ENCODE measurements around the gene RIMS4. TPM values are rescaled to one million over a fixed set of nuclear protein-coding genes. Genes with fewer than 3 reads are reported as not detected.

Gene RIMS4
- total and polyA plus RNA-seq, 2 of the 8 experiments (the other 6 are each of a cell fraction or from before 2014, with no cell fraction given): 13.3 to 44.2 TPM

- H3K4me2 ChIP-seq (ENCODE audit: insufficient read depth in 1 of 2, low read depth in 2 of 2, low read length in 2 of 2): no peak overlapping the region
- H3K23me2 ChIP-seq (ENCODE audit: low read depth, low read length): no peaks in the 10 kb centered on the region
- no peak overlapping the region for H2BK120ac ChIP-seq (replicated peaks; ENCODE audit: low read depth, low read length)
- ChIA-PET POLR2A (ENCODE audit: partially characterized antibody) (interaction anchor here (0.7 to 1.2 kb wide), 2 partner anchors 11 to 80 kb away, joined by 3 to 4 read pairs; no protein-coding TSS in a partner anchor), CTCF (ENCODE audit: partially characterized antibody) (interaction anchor here (1.2 to 20.4 kb wide), 5 partner anchors 10 to 37 kb away, joined by 3 to 180 read pairs (median 35); no protein-coding TSS in a partner anchor)
- no peak overlapping the region for H2AK5ac ChIP-seq (ENCODE audit: low read depth, low read length)
- H3K27me3 ChIP-seq (replicated peaks in 1 of 4; ENCODE audit: control insufficient read depth in 3 of 4, extremely low read depth in 1 of 4, insufficient read depth in 3 of 4, low read length in 3 of 4): no peaks in the 10 kb centered on the region
- H4K8ac ChIP-seq (ENCODE audit: extremely low read depth, insufficient read depth, low read length): no peak overlapping the region
- H3K56ac ChIP-seq (replicated peaks; ENCODE audit: insufficient read length, low read depth, low read length): no peak overlapping the region
- no peak overlapping the region for H4K5ac ChIP-seq (ENCODE audit: insufficient read length, low read depth, low read length)
- no peak overlapping the region for H2BK20ac ChIP-seq (ENCODE audit: low read length)
- H4K91ac ChIP-seq (replicated peaks; ENCODE audit: insufficient read length, low read length): no peak overlapping the region
- no peaks in the 10 kb centered on the region for H3K36me3 ChIP-seq (ENCODE audit: control insufficient read depth in 2 of 4, insufficient read depth in 4 of 4, low read length in 3 of 4)
- no peak for TF ChIP-seq RAD21 (IDR thresholded peaks at IDR 0.05 in 1 of 2, conservative IDR thresholded peaks at IDR 0.05 in 1 of 2; ENCODE audit: low read depth in 2 of 2, low read length in 2 of 2)
- no peak for TF ChIP-seq SAP30 (IDR thresholded peaks at IDR 0.05; ENCODE audit: insufficient read depth, insufficient replicate concordance, low read length)
- TF ChIP-seq NANOG (IDR thresholded peaks at IDR 0.05; ENCODE audit: insufficient read depth, low read depth, low read length, poor library complexity, severe bottlenecking): no peak
- no peak overlapping the region for H3K4ac ChIP-seq (replicated peaks; ENCODE audit: insufficient read length, low read depth, low read length)
- no peak overlapping the region for H3K18ac ChIP-seq (ENCODE audit: extremely low read depth, low read length)
- no peak overlapping the region for H2BK12ac ChIP-seq (ENCODE audit: low read depth, low read length)
- H2AFZ ChIP-seq (ENCODE audit: low read length): no peak overlapping the region
- H3K9ac ChIP-seq (replicated peaks in 1 of 4; ENCODE audit: extremely low read depth in 1 of 4, low read depth in 3 of 4, low read length in 3 of 4): no peak overlapping the region
- H3K27ac ChIP-seq (ENCODE audit: low read depth, low read length): no peak overlapping the region
- no peaks in the 10 kb centered on the region for H3K9me3 ChIP-seq (ENCODE audit: insufficient read depth in 2 of 2, low read depth in 1 of 2, low read length in 1 of 2)
- H3K14ac ChIP-seq (ENCODE audit: insufficient read length): no peak overlapping the region
- FAIRE-seq (no peak), DNase-seq (ENCODE audit: low read depth in 1 of 2, low spot score in 2 of 2) (no peak)
- H4K20me1 ChIP-seq (replicated peaks in 1 of 2; ENCODE audit: control insufficient read depth in 1 of 2, insufficient read depth in 2 of 2, low read length in 2 of 2): no peaks in the 10 kb centered on the region
- WGBS, 2 experiments (ENCODE audit: extremely low coverage in 1 of 2, insufficient coverage in 1 of 2, insufficient read length in 1 of 2, insufficient replicate concordance in 2 of 2, low coverage in 1 of 2, low lambda C conversion rate in 2 of 2, missing lambda C conversion rate in 1 of 2): 85% methylated on average over 10 of the region's 11 CpGs; no CpG with 5 or more reads in 1 of the 2 experiments
- no peak overlapping the region for H2BK15ac ChIP-seq (ENCODE audit: low read length)
- H3K23ac ChIP-seq (ENCODE audit: insufficient read length): no peak overlapping the region
- no peak overlapping the region for H3K4me3 ChIP-seq (ENCODE audit: extremely low read depth in 1 of 4, insufficient read depth in 2 of 4, low read depth in 3 of 4, low read length in 4 of 4)
- no peaks in the 10 kb centered on the region for H3K79me2 ChIP-seq (ENCODE audit: control insufficient read depth in 1 of 2, insufficient read depth in 2 of 2, low read length in 2 of 2)
- H2BK5ac ChIP-seq (ENCODE audit: low read depth, low read length): no peak overlapping the region
- H3K79me1 ChIP-seq (ENCODE audit: low read depth, low read length): no peaks in the 10 kb centered on the region
- peaks cover 0 to 3% (median 0%) of the 10 kb centered on the region in 4 experiments; a peak in 1 of 7 replicates for H3K4me1 ChIP-seq (replicated peaks in 1 of 4; ENCODE audit: control insufficient read depth in 3 of 4, insufficient read depth in 4 of 4, low read length in 3 of 4)
Measured at GRCh38 chr20:44720997-44721784, 89.2 kb downstream of the RIMS4 start.

Data from H1 (cell line).